Keratinocyte (primary cell): Measurements from ENCODE around the gene ANAPC1.
"Not testable (repeated sequence)": the region's sequence is repeated elsewhere in the genome, so short reads cannot be mapped to it uniquely, and the experiment has no call there.

Source experiments
- EZH2 ChIP-seq: IDR thresholded peaks from one replicate; pipeline ENCODE4 v1.6.1; 2012; ENCODE audit warnings: inconsistent platforms, mild to moderate bottlenecking, low read length, moderate library complexity
- TF ChIP-seq, protein P1 (sequence below), 3 experiments: IDR thresholded peaks in 1 of 3; conservative IDR thresholded peaks in 1 of 3; optimal IDR thresholded peaks in 1 of 3; 2 replicates in 2 of 3; 3 replicates in 1 of 3; pipeline versions ENCODE3 to v1.5.1; 2011; ENCODE audit warnings: low read length in 3 of 3, mild to moderate bottlenecking in 3 of 3, moderate library complexity in 2 of 3, control low read depth in 1 of 3, inconsistent platforms in 1 of 3; ENCODE audit not compliant: insufficient read depth in 2 of 3; ENCODE audit errors: extremely low read depth in 1 of 3

DNA sequence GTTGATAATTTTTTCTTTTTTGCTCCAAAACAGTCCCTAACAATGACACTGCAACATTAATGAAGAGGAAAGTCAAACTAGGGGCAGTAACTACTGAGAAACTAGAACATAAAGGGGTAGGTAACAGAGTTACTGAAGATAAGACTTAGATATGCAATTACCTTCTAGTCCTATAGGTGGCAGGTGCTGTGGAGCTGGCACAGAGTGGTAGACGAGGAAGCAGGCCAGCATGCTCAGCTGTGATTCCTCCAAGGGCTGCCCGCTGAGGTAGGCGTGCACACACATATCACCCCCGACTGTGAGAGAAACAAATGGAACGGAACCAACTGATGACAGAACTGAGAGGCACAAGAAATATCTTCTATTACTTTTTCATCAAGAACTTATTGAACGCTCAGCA, 111.8 kb downstream of the ANAPC1 start:
- TF ChIP-seq, protein P1, sequence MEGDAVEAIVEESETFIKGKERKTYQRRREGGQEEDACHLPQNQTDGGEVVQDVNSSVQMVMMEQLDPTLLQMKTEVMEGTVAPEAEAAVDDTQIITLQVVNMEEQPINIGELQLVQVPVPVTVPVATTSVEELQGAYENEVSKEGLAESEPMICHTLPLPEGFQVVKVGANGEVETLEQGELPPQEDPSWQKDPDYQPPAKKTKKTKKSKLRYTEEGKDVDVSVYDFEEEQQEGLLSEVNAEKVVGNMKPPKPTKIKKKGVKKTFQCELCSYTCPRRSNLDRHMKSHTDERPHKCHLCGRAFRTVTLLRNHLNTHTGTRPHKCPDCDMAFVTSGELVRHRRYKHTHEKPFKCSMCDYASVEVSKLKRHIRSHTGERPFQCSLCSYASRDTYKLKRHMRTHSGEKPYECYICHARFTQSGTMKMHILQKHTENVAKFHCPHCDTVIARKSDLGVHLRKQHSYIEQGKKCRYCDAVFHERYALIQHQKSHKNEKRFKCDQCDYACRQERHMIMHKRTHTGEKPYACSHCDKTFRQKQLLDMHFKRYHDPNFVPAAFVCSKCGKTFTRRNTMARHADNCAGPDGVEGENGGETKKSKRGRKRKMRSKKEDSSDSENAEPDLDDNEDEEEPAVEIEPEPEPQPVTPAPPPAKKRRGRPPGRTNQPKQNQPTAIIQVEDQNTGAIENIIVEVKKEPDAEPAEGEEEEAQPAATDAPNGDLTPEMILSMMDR (optimal IDR thresholded peaks at IDR 0.05 in 1 of 3, IDR thresholded peaks at IDR 0.05 in 1 of 3, conservative IDR thresholded peaks at IDR 0.05 in 1 of 3; ENCODE audit: extremely low read depth in 1 of 3, insufficient read depth in 2 of 3, low read length in 3 of 3) = not testable (repeated sequence)
- not testable (repeated sequence) for TF ChIP-seq EZH2
